ENCODE data around the gene RIOX2. TPM values are rescaled to one million over a fixed set of nuclear protein-coding genes. Genes with fewer than 3 reads are reported as not detected.

Gene RIOX2
- total RNA-seq, 1 experiment from 2014 or later = 28.4 TPM

DNA sequence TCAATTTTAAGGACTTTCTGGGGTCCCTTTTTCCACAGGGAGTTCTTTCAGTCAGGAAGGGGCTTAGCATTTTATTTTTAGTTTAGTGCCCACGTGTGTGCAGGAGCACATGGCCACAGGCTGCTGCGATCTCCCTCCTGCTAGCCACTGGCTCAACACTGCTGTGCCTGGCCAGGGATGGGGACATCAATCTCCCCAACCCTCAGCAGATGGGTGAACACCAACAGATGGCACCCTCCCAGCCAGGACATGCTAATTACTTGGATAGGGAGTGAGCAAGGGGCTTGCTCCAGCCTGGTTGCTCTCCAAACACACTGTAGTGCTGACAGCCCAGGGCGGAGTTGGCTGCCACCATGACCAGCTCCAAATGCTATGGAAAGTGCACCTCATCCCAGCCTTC is 7.4 kb upstream of the RIOX2 start:
- DNase-seq (ENCODE audit: low spot score) = no peak
- ChIA-PET POLR2A (ENCODE audit: low non-redundant PET) (no interaction called here), CTCF (no interaction called here)
- Histone ChIP-seq H3K27me3 (replicated peaks; ENCODE audit: insufficient read depth, low read depth, low read length, poor library complexity) (no peaks in the 10 kb centered on the region), H3K4me3 (ENCODE audit: low read depth, low read length, poor library complexity, severe bottlenecking) (no peak overlapping the region), H3K36me3 (ENCODE audit: insufficient read depth, low read length, poor library complexity, severe bottlenecking) (no peaks in the 10 kb centered on the region), H3K4me1 (ENCODE audit: insufficient read depth, low read length, poor library complexity, severe bottlenecking) (no peaks in the 10 kb centered on the region), H3K9me3 (ENCODE audit: low read depth, low read length, poor library complexity, severe bottlenecking) (no peaks in the 10 kb centered on the region), H3K27ac (ENCODE audit: low read depth, low read length, poor library complexity, severe bottlenecking) (no peak overlapping the region)
- TF ChIP-seq, protein P1, sequence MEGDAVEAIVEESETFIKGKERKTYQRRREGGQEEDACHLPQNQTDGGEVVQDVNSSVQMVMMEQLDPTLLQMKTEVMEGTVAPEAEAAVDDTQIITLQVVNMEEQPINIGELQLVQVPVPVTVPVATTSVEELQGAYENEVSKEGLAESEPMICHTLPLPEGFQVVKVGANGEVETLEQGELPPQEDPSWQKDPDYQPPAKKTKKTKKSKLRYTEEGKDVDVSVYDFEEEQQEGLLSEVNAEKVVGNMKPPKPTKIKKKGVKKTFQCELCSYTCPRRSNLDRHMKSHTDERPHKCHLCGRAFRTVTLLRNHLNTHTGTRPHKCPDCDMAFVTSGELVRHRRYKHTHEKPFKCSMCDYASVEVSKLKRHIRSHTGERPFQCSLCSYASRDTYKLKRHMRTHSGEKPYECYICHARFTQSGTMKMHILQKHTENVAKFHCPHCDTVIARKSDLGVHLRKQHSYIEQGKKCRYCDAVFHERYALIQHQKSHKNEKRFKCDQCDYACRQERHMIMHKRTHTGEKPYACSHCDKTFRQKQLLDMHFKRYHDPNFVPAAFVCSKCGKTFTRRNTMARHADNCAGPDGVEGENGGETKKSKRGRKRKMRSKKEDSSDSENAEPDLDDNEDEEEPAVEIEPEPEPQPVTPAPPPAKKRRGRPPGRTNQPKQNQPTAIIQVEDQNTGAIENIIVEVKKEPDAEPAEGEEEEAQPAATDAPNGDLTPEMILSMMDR (conservative IDR thresholded peaks at IDR 0.05; ENCODE audit: low read depth, low read length) = no peak
- no peak for TF ChIP-seq EZH2 (IDR thresholded peaks at IDR 0.05; ENCODE audit: borderline replicate concordance, low read depth, low read length, poor library complexity, severe bottlenecking)
- no TSS peak for BruUV-seq (replicated peaks)
- intact Hi-C loops (cut with micrococcal nuclease; ENCODE audit: unreplicated experiment) = no loop called here

DNA sequence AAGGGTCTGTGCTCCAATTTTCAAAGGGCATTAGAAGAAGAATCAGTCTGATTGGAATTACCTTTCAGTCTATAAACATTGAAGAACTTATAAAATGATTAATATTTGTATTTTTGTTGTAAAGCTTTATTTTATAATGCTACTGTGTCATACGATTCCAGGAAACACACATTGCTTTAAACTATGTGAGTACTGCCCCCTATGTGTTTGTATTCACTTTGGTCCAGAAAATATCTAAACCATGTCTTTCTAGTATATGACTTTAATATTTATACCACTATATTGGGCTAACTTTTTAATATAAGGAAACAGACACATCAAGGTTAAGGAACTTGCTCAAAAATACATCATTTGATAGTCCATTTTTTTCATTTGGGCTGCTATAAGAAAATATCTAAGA is 3.2 kb upstream of the RIOX2 start:
- Histone ChIP-seq H3K36me3 (ENCODE audit: insufficient read depth, low read length, poor library complexity, severe bottlenecking) (no peaks in the 10 kb centered on the region), H3K27ac (ENCODE audit: low read depth, low read length, poor library complexity, severe bottlenecking) (no peak overlapping the region), H3K27me3 (replicated peaks; ENCODE audit: insufficient read depth, low read depth, low read length, poor library complexity) (no peaks in the 10 kb centered on the region), H3K9me3 (ENCODE audit: low read depth, low read length, poor library complexity, severe bottlenecking) (no peaks in the 10 kb centered on the region), H3K4me1 (ENCODE audit: insufficient read depth, low read length, poor library complexity, severe bottlenecking) (peaks cover 18% of the 10 kb centered on the region), H3K4me3 (ENCODE audit: low read depth, low read length, poor library complexity, severe bottlenecking) (no peak overlapping the region)
- no TSS peak for BruUV-seq (replicated peaks)
- intact Hi-C loops (cut with micrococcal nuclease; ENCODE audit: unreplicated experiment) = no loop called here
- TF ChIP-seq EZH2 (IDR thresholded peaks at IDR 0.05; ENCODE audit: borderline replicate concordance, low read depth, low read length, poor library complexity, severe bottlenecking) = no peak
- TF ChIP-seq, protein P1 (conservative IDR thresholded peaks at IDR 0.05; ENCODE audit: low read depth, low read length) = peak; percentile 45
- ChIA-PET CTCF (no interaction called here), POLR2A (ENCODE audit: low non-redundant PET) (no interaction called here)
- no peak for DNase-seq (ENCODE audit: low spot score)

DNA sequence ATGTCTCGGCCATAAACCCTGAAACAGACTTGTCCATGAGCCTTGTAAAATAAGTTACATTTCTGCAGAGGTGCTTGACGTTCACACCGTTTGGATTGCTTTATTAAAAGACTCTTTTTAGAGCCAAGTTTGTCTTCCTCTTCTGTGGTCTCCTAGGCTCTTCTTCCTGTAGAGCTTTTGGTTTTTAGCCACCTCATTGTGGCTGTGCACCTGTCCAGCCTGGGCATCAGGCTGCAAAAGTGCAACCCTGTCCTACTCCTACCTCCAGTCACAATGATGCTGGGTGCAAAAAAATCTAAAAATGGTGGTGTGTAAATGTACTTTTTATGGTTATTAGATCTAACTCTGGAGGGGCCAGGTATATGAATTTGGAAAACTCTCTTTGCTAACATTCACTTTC is 2.8 kb upstream of the RIOX2 start:
- Histone ChIP-seq H3K27ac (ENCODE audit: low read depth, low read length, poor library complexity, severe bottlenecking) (no peak overlapping the region), H3K4me1 (ENCODE audit: insufficient read depth, low read length, poor library complexity, severe bottlenecking) (peaks cover 23% of the 10 kb centered on the region), H3K27me3 (replicated peaks; ENCODE audit: insufficient read depth, low read depth, low read length, poor library complexity) (no peaks in the 10 kb centered on the region), H3K9me3 (ENCODE audit: low read depth, low read length, poor library complexity, severe bottlenecking) (no peaks in the 10 kb centered on the region), H3K36me3 (ENCODE audit: insufficient read depth, low read length, poor library complexity, severe bottlenecking) (no peaks in the 10 kb centered on the region), H3K4me3 (ENCODE audit: low read depth, low read length, poor library complexity, severe bottlenecking) (no peak overlapping the region)
- TF ChIP-seq, protein P1 (conservative IDR thresholded peaks at IDR 0.05; ENCODE audit: low read depth, low read length) = no peak
- no peak for TF ChIP-seq EZH2 (IDR thresholded peaks at IDR 0.05; ENCODE audit: borderline replicate concordance, low read depth, low read length, poor library complexity, severe bottlenecking)
- BruUV-seq (replicated peaks) = no TSS peak
- DNase-seq (ENCODE audit: low spot score) = no peak
- intact Hi-C loops (cut with micrococcal nuclease; ENCODE audit: unreplicated experiment) = no loop called here
- ChIA-PET POLR2A (ENCODE audit: low non-redundant PET) (no interaction called here), CTCF (no interaction called here)

Measured in A673 (cell line).